ENCODE results near the gene TNFAIP2. TPM values are rescaled to one million over a fixed set of nuclear protein-coding genes. Genes with fewer than 3 reads are reported as not detected.

Gene TNFAIP2
- total RNA-seq, 1 donor from 2014 or later: 21.5 TPM

DNA sequence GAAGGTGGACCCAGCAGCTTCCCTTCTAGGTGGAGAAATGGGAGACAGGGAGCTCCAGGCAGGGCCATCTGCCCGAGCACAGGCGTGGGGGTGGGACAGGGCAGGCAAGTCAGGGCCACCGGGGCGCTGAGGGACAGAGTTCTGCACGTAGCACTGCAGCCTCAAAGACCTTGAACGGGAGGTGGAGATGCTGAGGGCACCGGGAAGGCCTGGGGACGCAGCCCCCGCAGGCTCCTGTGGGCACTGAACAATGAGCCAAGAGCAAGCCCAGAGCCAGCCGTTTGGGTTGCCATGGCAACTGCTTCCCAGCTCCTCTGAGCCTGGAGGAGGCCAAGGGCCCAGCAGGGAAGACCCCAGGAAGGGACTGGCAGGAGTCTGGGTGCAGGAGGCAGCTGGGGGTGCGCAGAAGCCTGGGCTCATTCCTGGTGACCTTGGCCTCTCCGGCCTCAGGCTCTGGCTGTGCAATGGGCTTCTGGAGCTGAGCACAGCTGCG, 35.9 kb upstream of the TNFAIP2 start:
- Mint-ChIP-seq H3K36me3 (no peaks in the 10 kb centered on the region), H3K9me3 (no peaks in the 10 kb centered on the region), H3K4me3 (no peak overlapping the region), H3K27ac (no peak overlapping the region), H3K27me3 (peaks cover 21% of the 10 kb centered on the region), H3K4me1 (ENCODE audit: unreplicated experiment) (no peaks in the 10 kb centered on the region)
- DNase-seq (ENCODE audit: extremely low spot score, unreplicated experiment): no peak
- TF ChIP-seq CTCF (conservative IDR thresholded peaks at IDR 0.05): no peak

- no peaks in the 10 kb centered on the region for H3K36me3 Mint-ChIP-seq
- H3K9me3 Mint-ChIP-seq: no peaks in the 10 kb centered on the region
- no peak overlapping the region for H3K27ac Mint-ChIP-seq
- H3K27me3 Mint-ChIP-seq: peaks cover 17% of the 10 kb centered on the region
- no peak for DNase-seq (ENCODE audit: extremely low spot score, unreplicated experiment)
- H3K4me1 Mint-ChIP-seq (ENCODE audit: unreplicated experiment): no peaks in the 10 kb centered on the region
- no peak overlapping the region for H3K4me3 Mint-ChIP-seq
- no peak for TF ChIP-seq CTCF (conservative IDR thresholded peaks at IDR 0.05)
Measured at GRCh38 chr14:103088921-103089320, 34.3 kb upstream of the TNFAIP2 start.

DNA sequence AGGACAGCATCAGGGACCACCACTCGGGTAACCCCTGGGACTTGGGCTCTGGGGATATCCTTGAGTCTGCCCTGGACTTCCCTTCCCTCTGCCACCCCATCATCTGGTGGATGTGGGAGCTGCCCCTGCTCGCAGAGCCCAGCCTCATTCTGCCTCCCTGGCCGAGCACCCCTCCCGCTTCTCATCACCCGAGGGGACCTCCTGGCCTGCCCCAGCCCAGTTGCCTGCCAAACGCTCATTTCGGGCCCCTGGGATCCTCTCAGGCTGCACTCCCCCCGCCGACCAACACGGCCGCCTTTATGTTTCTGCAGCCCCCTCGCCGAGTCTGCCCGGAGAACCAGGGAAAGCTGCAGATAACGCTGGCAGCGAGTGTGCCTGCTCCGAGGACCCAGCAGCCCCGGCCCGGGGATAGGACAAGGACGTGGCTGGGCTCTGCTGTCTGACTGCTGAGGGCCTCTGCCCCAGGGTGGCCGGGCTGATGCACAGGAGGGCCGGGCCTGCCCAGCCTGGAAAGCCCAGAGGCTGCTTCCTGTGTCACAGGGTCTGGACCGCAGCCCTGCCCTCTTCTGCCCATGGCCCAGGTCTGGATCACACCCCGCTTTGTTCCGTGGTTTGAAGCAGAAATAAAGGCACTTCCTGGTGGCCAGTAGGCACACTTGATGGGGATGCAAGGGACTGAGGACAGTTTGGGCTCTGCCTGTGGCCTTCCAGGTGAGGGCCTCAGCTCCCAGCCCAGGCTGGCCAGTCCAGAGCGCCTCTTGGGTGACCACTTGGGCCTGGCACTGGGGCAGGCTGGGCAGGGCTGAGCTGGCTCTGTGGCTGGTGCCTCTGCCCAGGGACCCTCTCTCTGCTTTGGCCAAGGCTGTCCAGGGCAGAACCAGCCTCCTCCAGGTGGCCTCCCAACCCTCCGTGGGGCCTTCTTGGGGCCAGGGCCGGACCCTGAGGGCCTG, 33.6 kb upstream of the TNFAIP2 start:
- Mint-ChIP-seq H3K36me3 (no peaks in the 10 kb centered on the region), H3K27ac (no peak overlapping the region), H3K27me3 (peaks cover 13% of the 10 kb centered on the region), H3K4me1 (ENCODE audit: unreplicated experiment) (no peaks in the 10 kb centered on the region), H3K9me3 (no peaks in the 10 kb centered on the region), H3K4me3 (no peak overlapping the region)
- DNase-seq (ENCODE audit: extremely low spot score, unreplicated experiment): no peak
- TF ChIP-seq CTCF (conservative IDR thresholded peaks at IDR 0.05): no peak

DNA sequence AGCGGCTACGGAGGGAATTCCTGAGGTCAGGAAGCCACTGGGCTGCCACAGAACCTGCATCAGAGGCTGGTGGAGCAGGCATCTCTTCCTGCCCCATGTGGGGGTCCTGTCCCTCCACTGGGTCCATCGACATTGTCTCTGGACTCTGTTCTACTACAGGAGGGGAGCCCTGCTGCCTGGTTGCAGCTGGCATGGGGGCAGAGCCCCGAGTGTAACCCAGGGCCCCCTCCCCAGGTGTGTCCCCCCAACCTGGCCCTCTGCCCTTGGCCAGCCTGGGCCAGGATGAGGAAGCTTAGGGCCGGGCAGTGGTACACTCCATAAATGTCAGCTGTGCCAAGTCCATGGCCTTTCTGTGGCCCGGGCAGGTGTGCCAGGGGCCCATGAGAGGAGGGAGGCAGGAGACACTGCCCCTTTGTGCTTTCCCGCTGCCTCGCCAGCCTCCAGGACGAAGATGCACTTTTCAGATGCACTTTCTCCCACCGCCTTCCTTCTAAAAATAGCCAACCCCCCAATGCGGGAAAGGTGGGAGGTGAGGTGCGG, 32.7 kb upstream of the TNFAIP2 start:
- peaks cover 8% of the 10 kb centered on the region for H3K27me3 Mint-ChIP-seq
- no peak for TF ChIP-seq CTCF (conservative IDR thresholded peaks at IDR 0.05)
- no peaks in the 10 kb centered on the region for H3K36me3 Mint-ChIP-seq
- no peak overlapping the region for H3K4me3 Mint-ChIP-seq
- no peak overlapping the region for H3K27ac Mint-ChIP-seq
- no peak for DNase-seq (ENCODE audit: extremely low spot score, unreplicated experiment)
- H3K9me3 Mint-ChIP-seq: no peaks in the 10 kb centered on the region
- no peaks in the 10 kb centered on the region for H3K4me1 Mint-ChIP-seq (ENCODE audit: unreplicated experiment)

- peaks cover 5% of the 10 kb centered on the region for H3K27me3 Mint-ChIP-seq
- DNase-seq (ENCODE audit: extremely low spot score, unreplicated experiment): no peak
- H3K36me3 Mint-ChIP-seq: no peaks in the 10 kb centered on the region
- peak; percentile 65 for TF ChIP-seq CTCF (conservative IDR thresholded peaks at IDR 0.05)
- H3K4me3 Mint-ChIP-seq: no peak overlapping the region
- no peaks in the 10 kb centered on the region for H3K9me3 Mint-ChIP-seq
- H3K27ac Mint-ChIP-seq: no peak overlapping the region
- H3K4me1 Mint-ChIP-seq (ENCODE audit: unreplicated experiment): peaks cover under 1% of the 10 kb centered on the region
Measured at GRCh38 chr14:103091041-103091882, 32.0 kb upstream of the TNFAIP2 start.
